Activated CD4-positive, alpha-beta T cell treated with anti-CD3 and anti-CD28 coated beads, Interleukin-2, amount 50 U/mL, for 1 hour (primary cell): ENCODE measurements around the gene C9orf85.

Experiments
- DNase-seq: peaks from one replicate; pipeline ENCODE4 v3.0.0-alpha.2; 2020

Gene C9orf85

DNA sequence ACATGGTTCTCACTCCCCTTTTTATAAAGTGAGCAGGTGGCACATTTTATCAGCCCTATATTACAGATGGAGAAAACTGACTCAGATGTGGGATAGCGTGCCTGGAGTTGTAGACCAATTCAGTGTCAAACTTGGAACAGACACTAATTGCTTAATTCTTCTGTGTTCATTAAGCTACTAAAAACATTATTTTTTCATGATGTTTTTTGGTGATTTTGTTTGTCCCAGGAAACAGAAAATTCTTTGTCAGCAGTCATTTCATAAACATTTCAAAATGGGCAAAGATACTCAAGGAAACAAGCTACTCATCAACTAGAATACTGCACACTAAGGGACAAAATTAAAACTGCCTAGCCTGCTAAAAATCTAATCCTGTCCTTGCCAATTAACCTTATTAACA, 2.6 kb upstream of the C9orf85 start:
- DNase-seq = no peak

DNA sequence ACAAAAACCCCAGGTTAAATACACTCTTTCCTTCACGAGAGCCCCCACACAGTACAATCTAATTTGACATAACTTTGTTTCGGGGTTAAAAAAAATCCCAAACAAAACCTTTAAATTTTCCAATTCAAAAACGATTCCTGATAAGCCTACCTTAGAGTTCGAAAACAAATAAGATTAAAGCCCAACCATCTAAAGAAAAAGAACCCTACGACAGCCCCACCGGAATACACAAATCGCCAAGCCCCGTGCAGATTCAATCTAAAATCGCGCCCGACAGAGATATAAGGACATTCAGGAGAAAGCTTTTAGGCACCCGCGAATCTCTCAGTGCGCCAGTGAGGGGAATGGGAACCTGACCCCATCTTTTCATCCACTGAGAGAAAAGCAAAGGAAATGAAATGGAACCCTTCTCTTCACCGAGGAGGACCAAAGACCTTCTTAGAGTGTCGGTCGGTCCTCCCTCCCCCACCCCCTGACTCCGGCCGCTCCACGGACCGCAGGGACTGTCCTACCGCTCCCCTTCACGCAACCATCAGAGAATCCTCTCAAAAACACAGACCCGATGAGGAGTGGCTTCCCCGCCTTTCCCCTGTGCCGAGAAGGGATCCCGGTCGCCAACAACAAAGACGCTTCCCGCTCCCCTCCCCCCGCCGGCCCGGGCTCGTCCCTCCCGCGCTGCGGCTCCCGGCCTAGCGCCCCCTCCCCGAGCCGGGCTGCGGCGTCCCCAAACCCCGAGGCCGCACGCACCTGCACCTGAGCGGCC, 1.4 kb upstream of the C9orf85 start:
- peak; percentile 10 for DNase-seq

DNA sequence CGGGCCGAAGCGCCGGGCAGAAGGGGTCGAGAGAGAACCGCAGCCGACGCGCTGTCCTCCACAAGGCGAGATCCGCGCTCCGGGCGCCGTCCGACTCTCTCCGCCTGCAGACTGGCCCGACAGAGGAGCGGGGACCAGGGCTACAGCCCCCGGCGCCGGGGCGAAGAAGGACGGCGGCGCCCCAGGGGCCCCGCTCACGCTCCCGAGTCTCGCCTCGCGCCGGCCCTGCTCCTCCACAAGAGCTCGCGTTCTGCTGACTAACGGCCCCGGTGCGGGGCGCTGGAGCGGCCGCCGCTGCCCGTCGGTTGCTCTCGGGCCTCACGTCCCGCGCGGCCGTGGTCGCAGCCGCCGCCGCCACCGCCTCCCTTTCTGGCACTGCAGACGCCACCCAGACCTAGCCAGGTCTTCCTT, 784 bp upstream of the C9orf85 start:
- no peak for DNase-seq

GRCh38 chr9:71911908-71912335, 483 bp downstream of the C9orf85 start:
- DNase-seq = no peak

DNA sequence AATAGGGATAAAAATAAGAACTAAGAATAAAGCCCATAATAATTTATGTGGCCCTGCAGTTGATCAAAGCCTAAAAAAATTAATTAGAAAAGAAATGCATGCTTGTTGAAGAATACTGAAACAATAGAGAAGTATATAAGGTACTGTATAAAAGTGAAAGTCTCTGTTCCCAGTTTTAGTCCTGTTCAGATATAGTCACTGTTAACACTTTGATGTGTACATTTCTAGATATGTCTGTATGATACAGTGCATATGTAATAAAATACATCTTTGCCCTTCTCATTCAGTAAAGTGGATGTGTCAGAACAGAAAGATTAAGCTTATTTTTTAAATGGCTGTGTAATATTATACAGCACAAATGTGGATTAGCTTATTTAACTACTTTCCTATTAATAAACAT, 4.1 kb downstream of the C9orf85 start:
- DNase-seq = no peak

GRCh38 chr9:71916834-71917534, 5.5 kb downstream of the C9orf85 start:
- DNase-seq = no peak

DNA sequence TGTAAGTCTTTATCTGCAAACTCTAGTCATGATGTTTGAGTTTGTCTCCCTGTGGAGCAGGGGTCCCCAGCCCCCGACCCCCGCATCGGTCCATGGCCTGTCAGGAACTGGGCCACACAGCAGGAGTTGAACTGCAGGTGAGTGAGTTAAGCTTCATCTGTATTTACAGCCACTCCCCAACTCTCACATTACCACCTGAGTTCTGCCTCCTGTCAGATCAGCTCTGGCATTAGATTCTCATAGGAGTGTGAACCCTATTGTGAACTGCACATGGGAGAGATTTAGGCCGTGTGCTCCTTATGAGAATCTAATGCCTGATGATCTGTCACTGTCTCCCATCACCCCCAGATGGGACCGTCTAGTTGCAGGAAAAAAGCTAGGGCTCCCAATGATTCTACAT, 7.0 kb downstream of the C9orf85 start:
- DNase-seq = no peak

GRCh38 chr9:71920456-71921189, 9.2 kb downstream of the C9orf85 start:
- DNase-seq = no peak

- DNase-seq = no peak
Observed at GRCh38 chr9:71921190-71921814, 9.9 kb downstream of the C9orf85 start.

GRCh38 chr9:71924576-71924975, 13.1 kb downstream of the C9orf85 start:
- no peak for DNase-seq

DNA sequence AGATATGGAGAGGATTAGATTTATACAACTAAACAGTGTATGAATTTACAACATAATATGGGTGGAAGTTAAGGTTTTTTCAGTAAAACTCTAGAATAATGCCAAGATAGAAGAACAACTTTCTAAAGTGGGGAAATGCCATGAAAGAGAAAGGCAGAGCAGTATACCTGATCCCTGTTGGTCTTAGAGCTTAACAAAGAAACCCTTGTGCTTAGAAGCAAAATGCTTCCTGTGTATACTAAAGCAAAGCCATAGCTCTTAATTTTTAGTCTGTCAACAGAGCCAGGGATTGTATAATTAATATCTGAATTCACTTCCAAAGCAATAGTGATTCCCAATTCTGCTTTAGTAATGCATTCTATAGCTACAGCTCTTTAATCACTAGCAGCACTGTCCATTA, 14.4 kb downstream of the C9orf85 start:
- DNase-seq = no peak

DNA sequence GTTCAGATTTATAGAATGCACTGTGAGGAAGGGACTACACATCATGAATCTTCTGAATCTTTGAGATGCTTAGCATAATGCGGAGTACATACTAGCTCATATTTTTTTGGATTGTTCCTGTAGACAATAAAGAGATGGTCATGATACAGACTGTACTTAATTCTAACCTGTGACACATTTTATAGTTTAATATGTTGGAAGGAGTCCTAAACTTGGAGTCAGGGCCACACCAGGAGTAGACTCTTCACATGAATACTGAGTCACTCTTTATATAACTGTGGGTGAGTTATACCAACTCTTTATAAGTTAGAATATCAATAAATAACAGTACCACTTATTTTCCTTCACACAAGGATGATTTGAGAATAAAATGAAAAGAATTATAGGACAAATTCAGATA, 16.9 kb downstream of the C9orf85 start:
- DNase-seq = no peak

- DNase-seq = no peak
Observed at GRCh38 chr9:71928806-71929205, 17.4 kb downstream of the C9orf85 start.

GRCh38 chr9:71929223-71929622, 17.8 kb downstream of the C9orf85 start:
- no peak for DNase-seq

GRCh38 chr9:71929791-71930440, 18.5 kb downstream of the C9orf85 start:
- DNase-seq = no peak

- DNase-seq = no peak
Observed at GRCh38 chr9:71931166-71931565, 19.7 kb downstream of the C9orf85 start.

DNA sequence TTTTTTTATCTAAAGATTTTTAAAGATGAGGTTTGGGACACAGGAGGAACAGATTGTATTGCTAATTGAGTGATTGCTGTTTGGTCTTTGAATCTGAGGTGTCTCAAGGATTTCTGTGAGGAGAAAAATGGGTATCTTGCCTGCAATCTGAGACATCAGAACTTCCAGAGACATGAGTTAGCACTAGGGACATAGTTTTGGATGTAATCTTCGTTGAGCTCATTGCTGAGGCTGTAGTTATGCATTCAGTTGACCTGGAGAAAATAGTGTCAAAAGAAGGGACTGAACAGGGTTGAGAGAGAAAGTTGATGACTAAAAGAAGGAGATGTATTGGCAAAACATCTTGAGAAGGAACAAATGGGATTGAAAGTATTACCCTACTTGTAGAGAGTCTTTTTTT, 24.6 kb downstream of the C9orf85 start:
- DNase-seq = no peak

- no peak for DNase-seq
Observed at GRCh38 chr9:71937070-71937625, 25.7 kb downstream of the C9orf85 start.

GRCh38 chr9:71937898-71938297, 26.5 kb downstream of the C9orf85 start:
- no peak for DNase-seq

- no peak for DNase-seq
Observed at GRCh38 chr9:71941060-71941568, 29.7 kb downstream of the C9orf85 start.

GRCh38 chr9:71941998-71942567, 30.6 kb downstream of the C9orf85 start:
- no peak for DNase-seq
